Astrocyte of the spinal cord (primary cell): Measurements from ENCODE around the gene VAMP3.
A peak's percentile ranks its signal among the peaks of the same experiment; 100 is the strongest.

ENCODE experiments used
- DNase-seq: peaks from one replicate; pipeline ENCODE4 v3.0.0; 2011; ENCODE audit warnings: low read depth, low spot score
- H3K4me3 ChIP-seq: 2 replicates; pipeline ENCODE4 v1.5.1; 2011; ENCODE audit warnings: low read depth, mild to moderate bottlenecking, low read length, moderate library complexity
- in situ Hi-C: cut with HindIII; loops from 2 replicates; pipeline ENCODE4 v1.10.0; 2017; ENCODE audit warnings: low sequenced_read_pairs
- TF ChIP-seq, protein P1 (sequence below): IDR thresholded peaks from 2 replicates; pipeline ENCODE4 v1.5.1; 2012; ENCODE audit warnings: low read depth, mild to moderate bottlenecking, low read length, inconsistent platforms

VAMP3 gene

DNA sequence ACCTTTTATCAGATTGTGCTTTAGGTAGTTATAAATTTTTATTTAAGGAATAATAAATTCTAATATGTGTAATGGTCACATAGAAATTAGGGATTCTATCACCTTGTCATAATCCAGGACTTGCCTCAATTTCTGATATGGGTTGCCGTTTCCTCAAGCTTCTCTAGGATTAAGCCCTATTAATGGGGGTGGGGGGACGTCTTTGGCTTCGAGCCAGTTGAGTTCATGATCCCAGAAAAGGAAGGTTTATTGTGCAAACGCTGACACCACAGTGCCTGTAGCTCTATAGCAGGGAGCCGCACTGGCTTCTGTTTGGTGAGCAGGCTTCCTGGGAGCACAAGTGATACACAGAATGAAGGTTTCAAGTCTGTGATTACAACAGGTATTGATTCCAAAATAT lies 22.0 kb upstream of the VAMP3 start:
- in situ Hi-C loops: no loop called here
- TF ChIP-seq, protein P1, sequence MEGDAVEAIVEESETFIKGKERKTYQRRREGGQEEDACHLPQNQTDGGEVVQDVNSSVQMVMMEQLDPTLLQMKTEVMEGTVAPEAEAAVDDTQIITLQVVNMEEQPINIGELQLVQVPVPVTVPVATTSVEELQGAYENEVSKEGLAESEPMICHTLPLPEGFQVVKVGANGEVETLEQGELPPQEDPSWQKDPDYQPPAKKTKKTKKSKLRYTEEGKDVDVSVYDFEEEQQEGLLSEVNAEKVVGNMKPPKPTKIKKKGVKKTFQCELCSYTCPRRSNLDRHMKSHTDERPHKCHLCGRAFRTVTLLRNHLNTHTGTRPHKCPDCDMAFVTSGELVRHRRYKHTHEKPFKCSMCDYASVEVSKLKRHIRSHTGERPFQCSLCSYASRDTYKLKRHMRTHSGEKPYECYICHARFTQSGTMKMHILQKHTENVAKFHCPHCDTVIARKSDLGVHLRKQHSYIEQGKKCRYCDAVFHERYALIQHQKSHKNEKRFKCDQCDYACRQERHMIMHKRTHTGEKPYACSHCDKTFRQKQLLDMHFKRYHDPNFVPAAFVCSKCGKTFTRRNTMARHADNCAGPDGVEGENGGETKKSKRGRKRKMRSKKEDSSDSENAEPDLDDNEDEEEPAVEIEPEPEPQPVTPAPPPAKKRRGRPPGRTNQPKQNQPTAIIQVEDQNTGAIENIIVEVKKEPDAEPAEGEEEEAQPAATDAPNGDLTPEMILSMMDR: no peak
- H3K4me3 ChIP-seq: no peak overlapping the region
- DNase-seq: no peak

DNA sequence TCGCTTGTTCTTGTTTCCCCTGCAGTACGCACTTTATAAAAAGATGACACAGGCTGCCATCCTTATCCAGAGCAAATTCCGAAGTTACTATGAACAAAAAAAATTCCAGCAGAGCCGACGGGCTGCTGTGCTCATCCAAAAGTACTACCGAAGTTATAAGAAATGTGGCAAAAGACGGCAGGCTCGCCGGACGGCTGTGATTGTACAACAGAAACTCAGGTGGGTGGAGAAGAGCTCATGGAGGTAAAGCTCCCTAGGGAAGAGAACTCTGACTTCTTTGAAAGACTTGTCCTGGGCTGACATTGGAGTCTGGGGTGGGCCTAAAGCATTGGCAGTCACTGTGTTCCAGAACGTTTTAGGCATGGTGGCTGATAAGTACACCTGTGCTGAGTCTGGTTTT lies 19.9 kb upstream of the VAMP3 start:
- no peak for DNase-seq
- in situ Hi-C loops: no loop called here
- H3K4me3 ChIP-seq: no peak overlapping the region
- TF ChIP-seq, protein P1: no peak

- peak overlapping the region; percentile 20 for H3K4me3 ChIP-seq
- TF ChIP-seq, protein P1: peak; percentile 76
- in situ Hi-C loops: no loop called here
- DNase-seq: peak; percentile 74
Observed at GRCh38 chr1:7752512-7753417, 18.3 kb upstream of the VAMP3 start.

GRCh38 chr1:7753641-7754040 lies 17.5 kb upstream of the VAMP3 start:
- TF ChIP-seq, protein P1: no peak
- no peak for DNase-seq
- in situ Hi-C loops: no loop called here
- H3K4me3 ChIP-seq: no peak overlapping the region

GRCh38 chr1:7754234-7754633 lies 16.9 kb upstream of the VAMP3 start:
- no peak overlapping the region for H3K4me3 ChIP-seq
- DNase-seq: no peak
- in situ Hi-C loops: no loop called here
- TF ChIP-seq, protein P1: no peak

GRCh38 chr1:7755448-7755847 lies 15.6 kb upstream of the VAMP3 start:
- no peak for DNase-seq
- H3K4me3 ChIP-seq: no peak overlapping the region
- in situ Hi-C loops: no loop called here
- TF ChIP-seq, protein P1: peak; percentile 61
